HepG2 (cell line): ENCODE measurements around the gene GPRC5B.

Source experiments
- ZNF75D ChIP-seq: sonication (generic); formaldehyde crosslinking; IDR thresholded peaks from 2 replicates; pipeline ENCODE4 v1.8.1; 2023; ENCODE audit warnings: missing genetic modification reagents, mild to moderate bottlenecking, borderline replicate concordance
- TF ChIP-seq, protein P1 (sequence below): sonication (generic); formaldehyde crosslinking; IDR thresholded peaks from 2 replicates; pipeline ENCODE4 v1.4.0; 2020; ENCODE audit warnings: mild to moderate bottlenecking, missing genetic modification reagents

DNA sequence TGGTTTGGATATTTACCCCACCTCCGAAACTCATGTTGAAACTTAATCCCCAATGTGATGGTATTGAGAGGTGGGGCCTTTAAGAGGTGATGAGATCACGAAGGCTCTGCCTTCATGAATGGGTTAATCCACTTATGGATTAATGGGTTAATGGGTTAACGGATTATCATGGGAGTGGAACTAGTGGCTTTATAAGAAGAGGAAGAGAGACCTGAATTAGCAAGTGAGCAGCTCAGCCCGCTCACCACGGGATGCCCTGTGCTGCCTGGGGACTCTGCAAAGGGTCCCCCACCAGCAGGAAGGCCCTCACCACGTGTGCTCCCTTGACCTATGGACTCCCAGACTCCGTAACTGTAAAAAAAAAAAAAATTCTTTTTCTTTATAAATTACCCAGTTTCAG, 16.5 kb upstream of the GPRC5B start:
- TF ChIP-seq, protein P1, sequence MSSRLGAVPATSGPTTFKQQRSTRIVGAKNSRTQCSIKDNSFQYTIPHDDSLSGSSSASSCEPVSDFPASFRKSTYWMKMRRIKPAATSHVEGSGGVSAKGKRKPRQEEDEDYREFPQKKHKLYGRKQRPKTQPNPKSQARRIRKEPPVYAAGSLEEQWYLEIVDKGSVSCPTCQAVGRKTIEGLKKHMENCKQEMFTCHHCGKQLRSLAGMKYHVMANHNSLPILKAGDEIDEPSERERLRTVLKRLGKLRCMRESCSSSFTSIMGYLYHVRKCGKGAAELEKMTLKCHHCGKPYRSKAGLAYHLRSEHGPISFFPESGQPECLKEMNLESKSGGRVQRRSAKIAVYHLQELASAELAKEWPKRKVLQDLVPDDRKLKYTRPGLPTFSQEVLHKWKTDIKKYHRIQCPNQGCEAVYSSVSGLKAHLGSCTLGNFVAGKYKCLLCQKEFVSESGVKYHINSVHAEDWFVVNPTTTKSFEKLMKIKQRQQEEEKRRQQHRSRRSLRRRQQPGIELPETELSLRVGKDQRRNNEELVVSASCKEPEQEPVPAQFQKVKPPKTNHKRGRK (CRISPR knock-in tag): no peak
- no peak for TF ChIP-seq ZNF75D (CRISPR knock-in tag)
